Keratinocyte (primary cell): ENCODE measurements around the gene TOMT.

Source experiments
- CTCF ChIP-seq, 3 experiments: IDR thresholded peaks in 1 of 3; conservative IDR thresholded peaks in 1 of 3; optimal IDR thresholded peaks in 1 of 3; 2 replicates in 2 of 3; 3 replicates in 1 of 3; pipeline versions ENCODE3 to v1.5.1; 2011; ENCODE audit warnings: low read length in 3 of 3, mild to moderate bottlenecking in 3 of 3, moderate library complexity in 2 of 3, control low read depth in 1 of 3, inconsistent platforms in 1 of 3; ENCODE audit not compliant: insufficient read depth in 2 of 3; ENCODE audit errors: extremely low read depth in 1 of 3
- EZH2 ChIP-seq: IDR thresholded peaks from one replicate; pipeline ENCODE4 v1.6.1; 2012; ENCODE audit warnings: inconsistent platforms, mild to moderate bottlenecking, low read length, moderate library complexity

- peak; percentile 30 to 43 (median 37) for TF ChIP-seq CTCF (optimal IDR thresholded peaks at IDR 0.05 in 1 of 3, IDR thresholded peaks at IDR 0.05 in 1 of 3, conservative IDR thresholded peaks at IDR 0.05 in 1 of 3; ENCODE audit: extremely low read depth in 1 of 3, insufficient read depth in 2 of 3, low read length in 3 of 3)
- TF ChIP-seq EZH2 = no peak
Observed at GRCh38 chr11:72102946-72103753, 2.6 kb upstream of the TOMT start, which contains the start of gene LAMTOR1.
